K562 (cell line): ENCODE measurements around the gene KCNA2. TPM values are rescaled to one million over a fixed set of nuclear protein-coding genes. Genes with fewer than 3 reads are reported as not detected.

Experiments
- ATAC-seq: fragments of 200-7000 bp; cut with Tn5 transposase; 3 replicates; pipeline ENCODE4 v1.9.1; 2020; ENCODE audit warnings: moderate library complexity
- BruUV-seq: library from RNA; stranded (reverse); fragments of 400-500 nt; replicated peaks from 2 replicates; lab custom pipeline; 2021; lab: Mats Ljungman, UMichigan
- CTCF ChIA-PET: fragments of 300-600 bp; formaldehyde crosslinking; extraction: SDS; loops from one replicate; lab custom pipeline; 2021; ENCODE audit warnings: low intra/inter-chr PET ratio; lab: Yijun Ruan, JAX
- POLR2A ChIA-PET: fragments of 300-600, 350-650 bp; sonication (Branson Sonifier 250); formaldehyde crosslinking; extraction: SDS; loops from one replicate; lab custom pipeline; 2021; ENCODE audit warnings: antibody characterized with exemption, inconsistent platforms; lab: Yijun Ruan, JAX
- DNase-seq, 4 experiments: peaks; one replicate each; pipeline versions ENCODE4 v3.0.0 to v3.0.0-alpha.2; 2011 to 2018; ENCODE audit warnings: low spot score in 3 of 4, mixed read lengths in 3 of 4; ENCODE audit errors: extremely low read depth in 1 of 4
- FAIRE-seq: peaks from 2 replicates; lab custom pipeline; 2011; peaks lifted over from hg19 to GRCh38; lab: Jason Lieb, UNC
- H2AFZ ChIP-seq: 2 replicates; pipeline ENCODE4 v1.6.0; 2011; ENCODE audit warnings: low read depth, low read length, control low read depth, inconsistent platforms
- H3K27ac ChIP-seq: fragments of 200-600 bp; 3 replicates; pipeline ENCODE4 v1.8.0; 2011; ENCODE audit warnings: low read depth, mild to moderate bottlenecking, control low read depth, inconsistent platforms, low read length, moderate library complexity, mixed read lengths; ENCODE audit errors: extremely low read depth
- H3K27me3 ChIP-seq, 2 experiments: fragments of 300-600 bp in 1 of 2; 2 replicates in 1 of 2; 3 replicates in 1 of 2; pipeline versions ENCODE4 v1.6.0 to v1.8.0; 2011; ENCODE audit warnings: inconsistent platforms in 2 of 2, low read length in 2 of 2, mild to moderate bottlenecking in 1 of 2, mixed read lengths in 1 of 2, moderate library complexity in 1 of 2; ENCODE audit not compliant: control insufficient read depth in 2 of 2, insufficient read depth in 2 of 2
- H3K36me3 ChIP-seq: fragments of 300-600 bp; 3 replicates; pipeline ENCODE4 v1.8.0; 2011; ENCODE audit warnings: mild to moderate bottlenecking, low read length, inconsistent platforms; ENCODE audit not compliant: control insufficient read depth, insufficient read depth
- H3K4me1 ChIP-seq, 2 experiments: fragments of 200-600 bp in 1 of 2; replicated peaks in 1 of 2; 2 replicates in 1 of 2; 3 replicates in 1 of 2; pipeline versions ENCODE4 v1.5.1 to v1.8.0; 2011; ENCODE audit warnings: inconsistent platforms in 2 of 2, low read length in 2 of 2, mild to moderate bottlenecking in 1 of 2, mixed read lengths in 1 of 2, moderate library complexity in 1 of 2; ENCODE audit not compliant: control insufficient read depth in 2 of 2, insufficient read depth in 2 of 2
- H3K4me2 ChIP-seq: 2 replicates; pipeline ENCODE4 v1.6.1; 2011; ENCODE audit warnings: low read length, control low read depth, inconsistent platforms, mixed read lengths; ENCODE audit not compliant: insufficient read depth
- H3K4me3 ChIP-seq: fragments of 200-600 bp; sonication (generic), shearing (Covaris generic); 2 replicates; pipeline ENCODE4 v1.5.1; 2016; ENCODE audit warnings: control low read depth, inconsistent platforms
- H3K79me2 ChIP-seq: fragments of 200-600 bp; 3 replicates; pipeline ENCODE4 v1.8.0; 2011; ENCODE audit warnings: low read length, inconsistent platforms; ENCODE audit not compliant: control insufficient read depth, insufficient read depth
- H3K9ac ChIP-seq, 2 experiments: 2 replicates each; pipeline versions ENCODE4 v1.6.0 to v1.6.1; 2011; ENCODE audit warnings: low read depth in 2 of 2, low read length in 2 of 2, control low read depth in 1 of 2, inconsistent platforms in 1 of 2, mild to moderate bottlenecking in 1 of 2, mixed read lengths in 1 of 2; ENCODE audit not compliant: insufficient read depth in 1 of 2
- H3K9me1 ChIP-seq: one replicate; pipeline ENCODE4 v1.6.0; 2011; ENCODE audit warnings: inconsistent platforms, mild to moderate bottlenecking, low read length, moderate library complexity; ENCODE audit not compliant: control insufficient read depth, insufficient read depth
- H3K9me3 ChIP-seq: replicated peaks from 2 replicates; pipeline ENCODE4 v1.5.1; 2011; ENCODE audit warnings: low read depth, low read length, inconsistent platforms; ENCODE audit not compliant: control insufficient read depth, insufficient read depth
- H4K20me1 ChIP-seq: replicated peaks from 2 replicates; pipeline ENCODE4 v1.6.1; 2011; ENCODE audit warnings: low read length, inconsistent platforms, mixed read lengths; ENCODE audit not compliant: control insufficient read depth, insufficient read depth
- ADNP ChIP-seq: fragments of 200-800 bp; sonication (Bioruptor generic); IDR thresholded peaks from 2 replicates; pipeline ENCODE4 v1.6.1; 2016; ENCODE audit warnings: missing genetic modification characterization, missing compliant biosample characterization
- CEBPG ChIP-seq, 3 experiments: fragments of 200-800 bp in 1 of 3; sonication (Bioruptor generic) in 1 of 3; sonication (generic) in 1 of 3; formaldehyde crosslinking in 1 of 3; IDR thresholded peaks in 2 of 3; conservative IDR thresholded peaks in 1 of 3; 2 replicates each; pipeline versions ENCODE4 v1.6.1 to v1.8.0; 2016 to 2022; ENCODE audit warnings: missing compliant biosample characterization in 2 of 3, missing genetic modification characterization in 2 of 3, mild to moderate bottlenecking in 1 of 3, missing genetic modification reagents in 1 of 3
- LARP7 ChIP-seq: fragments of 450-650 bp; IDR thresholded peaks from 2 replicates; pipeline ENCODE4 v1.6.1; 2016
- ZNF165 ChIP-seq: fragments of 250-450 bp; sonication (Bioruptor Pico); IDR thresholded peaks from 2 replicates; pipeline ENCODE4 v1.4.0; 2020; ENCODE audit warnings: borderline replicate concordance
- ZNF407 ChIP-seq: fragments of 450-650 bp; IDR thresholded peaks from 2 replicates; pipeline ENCODE4 v1.6.1; 2016; ENCODE audit warnings: low read depth
- ZNF79 ChIP-seq: fragments of 250-450 bp; sonication (Bioruptor Pico); IDR thresholded peaks from 2 replicates; pipeline ENCODE4 v1.4.0; 2020; ENCODE audit warnings: low read depth, mild to moderate bottlenecking, moderate library complexity
- WGBS: fragments of 100-300 bp; shearing (Covaris generic); methylation state at CpG from one replicate; pipeline ENCODE4 v1.1.6; 2016; ENCODE audit warnings: low coverage, mixed read lengths; ENCODE audit not compliant: insufficient coverage; ENCODE audit errors: missing lambda C conversion rate; 5-methylcytosine and 5-hydroxymethylcytosine counted together
- in situ Hi-C: fragments of 300-500 bp; cut with MboI; formaldehyde crosslinking; loops from 4 replicates; pipeline ENCODE4 v1.15.0; 2018; ENCODE audit warnings: inconsistent platforms, mixed read lengths
- intact Hi-C: fragments of 100-400 bp; cut with micrococcal nuclease; formaldehyde crosslinking; loops from 2 replicates; pipeline ENCODE4 v1.14.2; 2022
- polyA plus RNA-seq, 8 experiments: library from polyadenylated mRNA; depleted of rRNA in 4 of 8; stranded (reverse) in 5 of 8; unstranded in 3 of 8; fragments of >200 nt; fragmentation: Nextera tagmentation in 2 of 8; fragmentation: Illumina TruSeq in 1 of 8; extraction: Ambion mirVana in 2 of 8; extraction: Trizol in 1 of 8; gene quantifications; 2 replicates each; pipeline versions ENCODE4 v1.2.1 to v1.2.3, GENCODE V29; 2011 to 2014; ENCODE audit warnings: inconsistent platforms in 1 of 8, missing spikeins in 1 of 8
- total RNA-seq, 7 experiments: library from RNA; depleted of rRNA in 6 of 7; stranded (reverse); fragments of >200 nt in 6 of 7; fragmentation: Illumina TruSeq in 2 of 7; extraction: Trizol in 2 of 7; gene quantifications; 2 replicates each; pipeline versions ENCODE4 v1.2.1 to v1.2.3, GENCODE V29; 2011 to 2021; ENCODE audit warnings: low replicate concordance in 1 of 7

KCNA2 gene
- total and polyA plus RNA-seq, 9 of the 15 experiments (the other 6 are each of a cell fraction or from before 2014, with no cell fraction given): not detected

- no peaks in the 10 kb centered on the region for H3K36me3 ChIP-seq
- H4K20me1 ChIP-seq: peaks cover 4% of the 10 kb centered on the region; the same call in 1 of the 2 replicates
- DNase-seq (no peak), FAIRE-seq (no peak), ATAC-seq (peak; percentile 10; the same call in 2 of the 3 replicates)
- ChIA-PET POLR2A (interaction anchor here (0.8 to 1.1 kb wide), 3 partner anchors 9 to 30 kb away, joined by 3 to 4 read pairs (median 4); no protein-coding TSS in a partner anchor), CTCF (no interaction called here)
- 4% methylated on average over 5 of the region's 5 CpGs for WGBS
- H3K27ac ChIP-seq: no peak overlapping the region
- no peak overlapping the region for H3K4me2 ChIP-seq
- in situ Hi-C loops (no loop called here), intact Hi-C loops (no loop called here)
- TF ChIP-seq ZNF79 (no peak), ADNP (tag) (no peak), LARP7 (no peak)
- H3K4me3 ChIP-seq: no peak overlapping the region
- peaks cover 0 to 8% of the 10 kb centered on the region in 2 experiments; a peak in 2 of 5 replicates for H3K4me1 ChIP-seq
- peaks cover 2 to 38% of the 10 kb centered on the region in 2 experiments; a peak in 4 of 5 replicates for H3K27me3 ChIP-seq
- BruUV-seq: no TSS peak
- H3K9me3 ChIP-seq: no peaks in the 10 kb centered on the region
- no peak overlapping the region for H3K9ac ChIP-seq
- no peak overlapping the region for H2AFZ ChIP-seq
- H3K79me2 ChIP-seq: no peaks in the 10 kb centered on the region
- no peaks in the 10 kb centered on the region for H3K9me1 ChIP-seq
These were observed 49.7 kb downstream of the KCNA2 start for GRCh38 chr1:110556471-110556807.

GRCh38 chr1:110555807-110556470 lies 50.2 kb downstream of the KCNA2 start:
- Histone ChIP-seq H3K9ac (no peak overlapping the region), H3K4me1 (peaks cover 0 to 8% of the 10 kb centered on the region in 2 experiments; a peak in 2 of 5 replicates), H2AFZ (no peak overlapping the region), H3K27ac (no peak overlapping the region), H3K9me3 (no peaks in the 10 kb centered on the region), H3K36me3 (no peaks in the 10 kb centered on the region), H4K20me1 (peaks cover 4% of the 10 kb centered on the region; the same call in 1 of the 2 replicates), H3K4me3 (no peak overlapping the region), H3K27me3 (peaks cover 2 to 34% of the 10 kb centered on the region in 2 experiments; a peak in 4 of 5 replicates), H3K9me1 (no peaks in the 10 kb centered on the region), H3K79me2 (no peaks in the 10 kb centered on the region), H3K4me2 (no peak overlapping the region)
- in situ Hi-C loops: no loop called here
- POLR2A ChIA-PET: interaction anchor here (0.6 kb wide), 1 partner anchor 381 kb away, joined by 3 read pairs; no protein-coding TSS in a partner anchor
- WGBS: 5% methylated on average over 11 of the region's 11 CpGs
- ATAC-seq: peak; percentile 49
- no peak for FAIRE-seq
- no peak for DNase-seq
- no TSS peak for BruUV-seq
- intact Hi-C loops: loop anchor here (2.0 kb wide), 1 partner anchor 61 kb away; no protein-coding TSS in a partner anchor
- CTCF ChIA-PET: no interaction called here
- TF ChIP-seq CEBPG (CRISPR knock-in tag; IDR thresholded peaks at IDR 0.05) (no peak), CEBPG (tag; conservative IDR thresholded peaks at IDR 0.05 in 1 of 2, IDR thresholded peaks at IDR 0.05 in 1 of 2) (no peak), ZNF165 (no peak), ZNF407 (no peak)
